Melanocyte of skin (primary cell): Measurements from ENCODE around the gene MDN1. TPM values are rescaled to one million over a fixed set of nuclear protein-coding genes. Genes with fewer than 3 reads are reported as not detected.

Experiments
- small RNA-seq, 2 donors: library from RNA; depleted of rRNA; stranded (forward); fragments of <200 nt; gene quantifications; one replicate each; pipeline ENCODE3, GENCODE V24; 2012
- total RNA-seq, 2 donors: library from RNA; depleted of rRNA; stranded (reverse); fragments of >200 nt; gene quantifications; 2 replicates each; pipeline ENCODE4 v1.2.3, GENCODE V29; 2012

The MDN1 gene, protein sequence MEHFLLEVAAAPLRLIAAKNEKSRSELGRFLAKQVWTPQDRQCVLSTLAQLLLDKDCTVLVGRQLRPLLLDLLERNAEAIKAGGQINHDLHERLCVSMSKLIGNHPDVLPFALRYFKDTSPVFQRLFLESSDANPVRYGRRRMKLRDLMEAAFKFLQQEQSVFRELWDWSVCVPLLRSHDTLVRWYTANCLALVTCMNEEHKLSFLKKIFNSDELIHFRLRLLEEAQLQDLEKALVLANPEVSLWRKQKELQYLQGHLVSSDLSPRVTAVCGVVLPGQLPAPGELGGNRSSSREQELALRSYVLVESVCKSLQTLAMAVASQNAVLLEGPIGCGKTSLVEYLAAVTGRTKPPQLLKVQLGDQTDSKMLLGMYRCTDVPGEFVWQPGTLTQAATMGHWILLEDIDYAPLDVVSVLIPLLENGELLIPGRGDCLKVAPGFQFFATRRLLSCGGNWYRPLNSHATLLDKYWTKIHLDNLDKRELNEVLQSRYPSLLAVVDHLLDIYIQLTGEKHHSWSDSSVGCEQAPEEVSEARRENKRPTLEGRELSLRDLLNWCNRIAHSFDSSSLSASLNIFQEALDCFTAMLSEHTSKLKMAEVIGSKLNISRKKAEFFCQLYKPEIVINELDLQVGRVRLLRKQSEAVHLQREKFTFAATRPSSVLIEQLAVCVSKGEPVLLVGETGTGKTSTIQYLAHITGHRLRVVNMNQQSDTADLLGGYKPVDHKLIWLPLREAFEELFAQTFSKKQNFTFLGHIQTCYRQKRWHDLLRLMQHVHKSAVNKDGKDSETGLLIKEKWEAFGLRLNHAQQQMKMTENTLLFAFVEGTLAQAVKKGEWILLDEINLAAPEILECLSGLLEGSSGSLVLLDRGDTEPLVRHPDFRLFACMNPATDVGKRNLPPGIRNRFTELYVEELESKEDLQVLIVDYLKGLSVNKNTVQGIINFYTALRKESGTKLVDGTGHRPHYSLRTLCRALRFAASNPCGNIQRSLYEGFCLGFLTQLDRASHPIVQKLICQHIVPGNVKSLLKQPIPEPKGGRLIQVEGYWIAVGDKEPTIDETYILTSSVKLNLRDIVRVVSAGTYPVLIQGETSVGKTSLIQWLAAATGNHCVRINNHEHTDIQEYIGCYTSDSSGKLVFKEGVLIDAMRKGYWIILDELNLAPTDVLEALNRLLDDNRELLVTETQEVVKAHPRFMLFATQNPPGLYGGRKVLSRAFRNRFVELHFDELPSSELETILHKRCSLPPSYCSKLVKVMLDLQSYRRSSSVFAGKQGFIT (N-terminal part only)
- 10 to 100 TPM; 16.2 to 30.0 TPM for total RNA-seq

GRCh38 chr6:89819336-89820130 lies at the start of gene MDN1:
MDN1 (minus strand) TSS chr6:89819794; CDS start chr6:89819607, 187 bp downstream.

DNA sequence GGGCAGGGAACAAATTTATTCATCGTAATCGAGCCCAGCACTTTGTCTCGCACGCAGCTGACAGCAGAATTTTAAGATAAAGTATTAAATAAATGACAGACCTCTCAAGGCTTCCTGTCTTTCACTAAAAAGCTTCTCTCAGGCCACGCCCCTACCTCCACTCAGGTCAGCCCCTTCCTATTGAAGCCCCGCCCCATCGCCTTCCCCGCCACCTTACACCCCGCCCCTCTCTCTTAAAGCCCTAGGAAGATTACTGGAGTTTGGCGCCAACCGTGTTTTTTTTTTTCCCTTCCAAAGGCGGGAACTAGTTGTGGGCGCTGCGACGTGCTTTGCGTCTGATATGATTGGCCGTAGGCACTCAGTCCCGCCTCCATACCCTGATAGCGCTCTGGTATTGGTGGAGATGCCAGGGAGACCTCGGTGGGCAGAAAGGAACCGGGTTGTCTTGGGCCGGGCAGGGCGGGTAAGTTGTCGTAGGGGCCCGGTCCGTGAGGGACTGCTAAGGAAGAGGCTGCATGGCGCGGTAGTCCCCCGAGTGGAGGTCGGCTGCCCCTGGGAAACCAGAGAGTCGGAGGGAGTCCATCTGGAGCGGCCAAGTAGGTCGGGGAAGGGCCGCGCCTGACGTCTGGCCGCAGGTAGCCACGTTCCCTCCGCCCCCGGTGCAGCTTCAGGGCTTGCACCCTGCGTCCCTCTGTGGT lies 10.0 kb upstream of the MDN1 start, which contains the start of gene CASP8AP2:
TSS of gene CASP8AP2 (plus strand) at position 409 of the 698 bp plus-strand sequence.

DNA sequence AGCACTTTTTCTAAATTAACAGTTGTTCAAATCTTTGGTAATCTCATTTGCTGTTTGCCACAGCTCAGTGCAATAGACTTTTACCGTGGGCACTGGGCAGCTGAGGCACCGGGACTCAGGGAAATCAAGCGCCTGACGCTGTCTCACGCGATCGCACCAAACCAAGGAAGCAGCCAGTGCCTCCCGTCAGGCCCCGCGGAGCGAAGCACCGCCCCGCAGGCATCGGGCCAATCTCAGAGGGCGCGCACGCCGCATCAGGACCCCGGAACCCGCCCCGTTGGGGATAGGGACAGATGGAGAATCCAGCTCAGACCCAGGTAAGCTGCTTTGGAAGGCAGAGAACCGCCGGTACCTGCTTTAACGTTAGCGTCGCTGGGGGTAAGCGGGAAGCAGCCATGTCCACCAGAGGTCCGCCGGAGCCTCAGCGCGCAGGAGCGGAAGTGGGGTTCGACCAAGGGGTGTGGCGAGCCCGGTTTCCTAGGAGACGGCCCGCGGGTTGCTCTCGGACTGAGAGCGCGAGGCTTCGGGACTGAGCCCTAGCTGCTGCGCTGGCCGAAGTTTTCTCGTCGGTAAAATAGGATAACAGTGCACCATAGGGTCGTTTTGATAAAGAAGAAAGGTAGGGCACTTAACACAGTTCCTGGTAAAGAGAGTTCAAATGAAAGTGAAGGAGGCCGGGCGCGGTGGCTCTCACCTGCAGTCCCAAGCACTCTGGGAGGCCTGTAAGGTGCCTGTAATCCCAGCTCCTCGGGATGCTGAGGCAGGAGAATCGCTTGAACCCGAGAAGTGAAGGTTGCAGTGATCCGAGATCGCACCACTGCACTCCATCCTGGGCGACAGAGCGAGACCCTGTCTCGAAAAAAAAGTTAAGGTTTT lies 181.0 kb downstream of the MDN1 start, which contains the start of gene LYRM2:
TSS of gene LYRM2 (minus strand) at position 428 of the 876 bp plus-strand sequence. CDS start at position 397, 31 bp downstream.

Small RNA genes lying within 50 kb of the gene (small RNA-seq; reads per million reads assigned to genes)
- gene DNAJC19P6 (0 reads per million in 2 donors), gene RF00019 (0 reads per million in 2 donors)

Other genes with a start within 250 kb of the MDN1 start
- gene LYRM2, start 181.0 kb downstream of the MDN1 start, total RNA-seq: 10 to 100 TPM; 25.1 to 29.3 TPM
- 10 to 100 TPM in 1 of 2 donors, 1 to 10 TPM in 1; 8.6 to 14.0 TPM for gene CASP8AP2, start 10.1 kb upstream of the MDN1 start, total RNA-seq
- under 1 TPM in 1 of 2 donors, not detected in 1; under 0.01 TPM for gene GJA10, start 74.7 kb upstream of the MDN1 start, total RNA-seq